Stimulated activated naive CD8-positive, alpha-beta T cell treated with anti-CD3 and anti-CD28 coated beads, Interleukin-15, Interleukin-2, amounts not matched to agents 100 ng/mL and 50 ng/mL, for 24 hours (primary cell): Measurements from ENCODE around the gene MOB3A.
"Not testable (repeated sequence)": the region's sequence is repeated elsewhere in the genome, so short reads cannot be mapped to it uniquely, and the experiment has no call there.

ENCODE experiments used
- H3K27ac Mint-ChIP-seq: one replicate; pipeline ENCODE4 v1.8.0; 2021; ENCODE audit warnings: mild to moderate bottlenecking, mixed read lengths
- H3K27me3 Mint-ChIP-seq: one replicate; pipeline ENCODE4 v1.8.0; 2021; ENCODE audit warnings: mixed read lengths
- H3K36me3 Mint-ChIP-seq: one replicate; pipeline ENCODE4 v1.8.0; 2021; ENCODE audit warnings: low read depth, mixed read lengths
- H3K4me1 Mint-ChIP-seq: one replicate; pipeline ENCODE4 v1.8.0; 2021; ENCODE audit warnings: low read depth, mixed read lengths
- H3K4me3 Mint-ChIP-seq: one replicate; pipeline ENCODE4 v1.8.0; 2021; ENCODE audit warnings: mild to moderate bottlenecking, mixed read lengths
- H3K9me3 Mint-ChIP-seq: one replicate; pipeline ENCODE4 v1.8.0; 2021; ENCODE audit warnings: mixed read lengths

MOB3A gene

DNA sequence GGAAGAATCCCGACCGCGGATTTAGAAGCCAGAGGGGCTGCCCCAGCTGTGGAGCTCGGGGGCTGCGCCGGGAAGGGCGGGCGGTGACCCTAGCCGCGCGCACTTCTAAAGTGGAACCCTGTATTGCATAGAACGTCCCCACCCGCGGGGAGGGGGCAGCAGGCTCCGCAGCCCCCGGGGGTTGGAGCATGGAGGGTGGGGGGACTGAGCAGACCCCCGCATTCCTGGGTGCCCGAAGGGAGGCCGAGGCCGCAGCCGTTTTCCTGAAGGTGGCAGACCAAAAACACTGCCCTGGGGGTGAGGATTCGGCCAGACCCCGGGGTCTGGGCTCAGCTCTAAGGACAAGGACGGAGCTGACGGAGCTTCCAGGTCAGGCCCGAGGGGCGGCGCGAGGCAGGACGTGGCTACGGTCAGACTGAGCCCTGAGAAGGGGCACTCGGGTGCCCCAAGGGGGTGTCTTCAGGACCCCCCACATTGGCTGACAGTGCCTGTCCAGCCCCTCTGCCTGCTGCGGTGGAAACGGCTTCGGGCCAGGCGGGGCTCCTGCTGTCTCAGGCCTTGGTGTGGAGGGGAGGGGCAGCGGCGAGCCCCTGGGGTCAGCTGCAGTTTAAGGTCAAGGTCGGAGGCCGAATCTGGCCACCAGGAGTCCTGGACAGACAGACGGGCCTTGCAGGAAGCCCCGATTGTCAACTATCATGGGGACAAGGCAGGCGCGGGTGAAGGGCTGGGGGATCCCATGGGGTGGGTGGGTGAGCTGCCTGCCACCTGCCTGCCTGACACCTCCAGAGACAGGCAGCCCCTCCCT is 57.6 kb downstream of the MOB3A start:
- no peak overlapping the region for H3K27ac Mint-ChIP-seq

DNA sequence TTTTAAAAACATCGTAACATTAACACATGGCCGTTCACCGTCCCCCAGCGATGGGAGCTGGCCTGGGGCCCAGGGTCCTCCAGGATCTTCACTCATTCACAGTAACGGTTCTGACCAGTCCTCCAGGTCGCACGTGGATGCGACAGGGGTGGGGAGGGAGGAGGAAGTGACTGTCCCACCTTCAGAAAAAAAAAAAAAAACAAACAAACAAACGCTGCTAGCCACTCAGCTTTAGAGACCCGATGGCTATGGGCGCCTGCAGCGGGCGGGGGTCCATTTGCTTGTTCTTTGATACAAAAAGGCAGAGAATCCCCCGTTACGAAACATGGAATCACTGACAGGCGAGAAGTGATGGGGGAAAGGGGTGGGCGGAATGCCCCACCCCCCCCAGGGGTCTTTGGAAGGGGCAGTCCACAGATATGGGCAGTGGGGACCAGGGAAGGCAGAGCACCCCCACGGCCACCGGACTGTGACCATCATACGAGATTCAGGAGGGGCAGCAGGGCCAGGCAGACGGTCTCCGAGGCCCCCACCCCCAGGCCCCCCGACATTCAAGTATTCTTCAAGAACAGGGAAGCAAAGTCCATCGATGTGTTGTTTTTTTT is 58.4 kb downstream of the MOB3A start:
- H3K36me3 Mint-ChIP-seq = peaks cover 4% of the 10 kb centered on the region
- H3K4me1 Mint-ChIP-seq = peaks cover 24% of the 10 kb centered on the region
- H3K4me3 Mint-ChIP-seq = no peak overlapping the region
- no peaks in the 10 kb centered on the region for H3K27me3 Mint-ChIP-seq
- H3K27ac Mint-ChIP-seq = no peak overlapping the region
- H3K9me3 Mint-ChIP-seq = no peaks in the 10 kb centered on the region

More for the DNA sequence above, 57.6 kb downstream of the MOB3A start:
- peaks cover 5% of the 10 kb centered on the region for H3K36me3 Mint-ChIP-seq
- H3K9me3 Mint-ChIP-seq = no peaks in the 10 kb centered on the region
- no peaks in the 10 kb centered on the region for H3K27me3 Mint-ChIP-seq
- no peak overlapping the region for H3K4me3 Mint-ChIP-seq
- peaks cover 24% of the 10 kb centered on the region for H3K4me1 Mint-ChIP-seq

DNA sequence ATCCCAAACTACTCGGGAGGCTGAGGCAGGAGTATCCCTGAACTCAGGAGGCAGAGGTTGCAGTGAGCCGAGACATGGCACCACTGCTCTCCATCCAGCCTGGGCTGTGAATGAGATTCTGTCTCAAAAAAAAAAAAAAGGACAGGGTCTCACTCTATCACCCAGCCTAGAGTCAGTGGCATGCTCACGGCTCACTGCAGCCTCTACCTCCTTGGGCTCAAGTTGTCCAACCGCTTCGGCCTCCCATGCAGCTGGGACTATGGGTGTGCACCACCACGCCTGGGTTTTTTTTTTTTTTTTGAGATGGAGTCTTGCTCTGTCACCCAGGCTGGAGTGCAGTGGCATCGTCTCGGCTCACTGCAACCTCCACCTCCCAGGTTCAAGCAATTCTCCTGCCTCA is 59.7 kb downstream of the MOB3A start:
- H3K4me1 Mint-ChIP-seq = peaks cover 30% of the 10 kb centered on the region
- H3K36me3 Mint-ChIP-seq = peaks cover 4% of the 10 kb centered on the region
- no peak overlapping the region for H3K27ac Mint-ChIP-seq

DNA sequence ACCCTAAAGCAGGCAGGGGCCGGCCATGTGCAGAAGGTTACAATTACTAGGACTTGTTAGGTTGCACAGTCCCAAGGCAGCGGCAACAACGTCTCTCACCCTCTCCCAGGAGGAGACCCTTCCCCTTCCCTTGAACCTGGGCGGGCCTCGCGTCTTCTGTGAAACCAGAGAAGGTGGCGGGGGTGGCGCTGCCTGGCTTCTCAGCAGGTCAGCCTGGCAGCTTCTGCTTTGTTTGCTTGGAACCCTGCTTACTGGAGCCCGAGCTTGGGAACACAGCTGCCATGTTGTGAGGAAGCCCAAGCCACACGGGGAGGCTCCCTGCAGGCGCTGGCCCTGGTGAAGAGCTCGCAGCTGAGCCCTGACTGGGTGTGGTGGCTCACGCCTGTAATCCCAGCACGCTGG is 60.5 kb downstream of the MOB3A start:
- H3K4me3 Mint-ChIP-seq = no peak overlapping the region
- H3K36me3 Mint-ChIP-seq = peaks cover 3% of the 10 kb centered on the region
- H3K4me1 Mint-ChIP-seq = peaks cover 24% of the 10 kb centered on the region
- no peak overlapping the region for H3K27ac Mint-ChIP-seq
- H3K9me3 Mint-ChIP-seq = no peaks in the 10 kb centered on the region
- no peaks in the 10 kb centered on the region for H3K27me3 Mint-ChIP-seq

More for the DNA sequence above, 59.7 kb downstream of the MOB3A start:
- no peak overlapping the region for H3K4me3 Mint-ChIP-seq
- no peaks in the 10 kb centered on the region for H3K27me3 Mint-ChIP-seq
- H3K9me3 Mint-ChIP-seq = no peaks in the 10 kb centered on the region

DNA sequence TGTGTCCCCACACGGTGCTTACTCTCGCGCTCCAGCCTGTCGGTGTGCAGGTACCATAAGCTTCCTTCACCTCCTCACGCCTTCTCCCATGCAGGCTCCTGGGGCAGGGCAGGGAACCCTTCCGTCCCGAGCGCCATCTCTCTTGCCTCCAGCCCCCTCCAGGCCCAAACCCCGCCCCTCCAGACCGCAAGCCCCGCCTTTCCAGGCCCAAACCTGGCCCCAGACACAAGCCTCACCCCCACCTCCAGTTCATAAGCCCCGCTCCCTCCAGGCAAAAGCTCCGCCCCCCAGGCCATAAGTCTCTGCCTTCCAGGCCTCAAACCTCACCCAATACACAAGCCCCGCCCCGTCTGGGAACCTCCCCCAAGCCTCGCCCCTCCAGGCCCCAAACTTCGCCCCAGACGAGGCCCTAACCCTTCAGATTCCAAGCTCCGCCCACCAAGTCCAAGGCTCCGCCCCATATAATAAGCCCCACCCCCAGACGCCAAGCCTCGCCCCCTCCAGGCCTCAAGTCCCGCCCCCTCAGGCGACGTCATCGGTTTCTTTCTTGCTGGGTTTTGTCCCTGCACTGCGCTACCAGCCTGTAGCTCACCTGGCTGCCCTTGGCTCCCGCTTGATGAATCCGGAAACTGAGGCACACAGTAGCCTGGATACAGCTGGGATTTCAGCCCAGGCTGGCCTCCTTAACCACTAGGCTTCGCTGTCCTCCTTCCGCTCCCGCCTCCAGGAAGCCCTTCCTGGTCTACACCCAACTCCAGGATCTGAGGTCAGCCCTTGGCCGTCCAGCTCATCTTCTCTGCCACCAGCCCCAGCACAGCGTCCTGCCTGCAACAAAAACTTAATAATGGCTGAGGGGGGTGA is 61.2 kb downstream of the MOB3A start:
- no peak overlapping the region for H3K4me3 Mint-ChIP-seq
- H3K36me3 Mint-ChIP-seq = no peaks in the 10 kb centered on the region
- no peaks in the 10 kb centered on the region for H3K27me3 Mint-ChIP-seq
- no peaks in the 10 kb centered on the region for H3K9me3 Mint-ChIP-seq
- peaks cover 24% of the 10 kb centered on the region for H3K4me1 Mint-ChIP-seq
- H3K27ac Mint-ChIP-seq = no peak overlapping the region

DNA sequence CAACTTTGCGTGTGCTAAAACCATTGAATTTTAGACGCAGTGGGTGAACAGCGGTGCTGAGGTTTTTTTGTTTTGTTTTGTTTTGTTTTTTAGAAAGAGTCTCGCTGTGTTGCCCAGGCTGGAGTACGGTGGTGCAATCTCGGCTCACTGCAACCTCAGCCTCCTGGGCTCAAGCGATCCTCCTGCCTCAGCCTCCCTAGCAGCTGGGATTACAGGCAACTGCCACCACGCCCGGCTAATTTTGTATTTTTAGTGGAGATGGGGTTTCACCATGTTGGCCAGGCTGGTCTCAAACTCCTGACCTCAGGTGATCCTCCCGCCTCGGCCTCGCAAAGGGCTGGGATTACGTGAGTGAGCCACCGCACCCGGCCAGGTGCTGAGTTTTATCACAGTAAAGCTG is 61.9 kb downstream of the MOB3A start:
- not testable (repeated sequence) for H3K4me3 Mint-ChIP-seq, H3K9me3 Mint-ChIP-seq, H3K27ac Mint-ChIP-seq, H3K27me3 Mint-ChIP-seq, H3K36me3 Mint-ChIP-seq
- H3K4me1 Mint-ChIP-seq = peaks cover 24% of the 10 kb centered on the region

DNA sequence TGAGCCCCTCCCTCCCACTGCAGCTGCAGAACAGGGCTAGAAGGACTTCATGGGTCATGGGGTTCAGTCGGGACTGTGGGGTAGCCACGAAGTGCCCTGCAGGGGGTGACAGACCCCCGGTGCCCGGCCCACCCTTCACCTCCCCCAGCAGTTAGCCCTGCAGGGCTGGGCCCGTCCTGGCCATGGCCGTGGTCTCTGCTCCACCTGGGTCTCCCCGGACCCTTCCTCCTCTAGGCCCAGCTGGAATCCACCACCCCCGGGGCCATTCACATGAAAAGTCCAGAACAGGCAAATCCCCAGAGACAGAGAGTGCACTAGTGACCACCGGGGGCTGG is 62.3 kb downstream of the MOB3A start:
- no peak overlapping the region for H3K27ac Mint-ChIP-seq
- H3K4me3 Mint-ChIP-seq = no peak overlapping the region
- no peaks in the 10 kb centered on the region for H3K27me3 Mint-ChIP-seq
- H3K36me3 Mint-ChIP-seq = no peaks in the 10 kb centered on the region
- H3K9me3 Mint-ChIP-seq = no peaks in the 10 kb centered on the region
- peaks cover 24% of the 10 kb centered on the region for H3K4me1 Mint-ChIP-seq

DNA sequence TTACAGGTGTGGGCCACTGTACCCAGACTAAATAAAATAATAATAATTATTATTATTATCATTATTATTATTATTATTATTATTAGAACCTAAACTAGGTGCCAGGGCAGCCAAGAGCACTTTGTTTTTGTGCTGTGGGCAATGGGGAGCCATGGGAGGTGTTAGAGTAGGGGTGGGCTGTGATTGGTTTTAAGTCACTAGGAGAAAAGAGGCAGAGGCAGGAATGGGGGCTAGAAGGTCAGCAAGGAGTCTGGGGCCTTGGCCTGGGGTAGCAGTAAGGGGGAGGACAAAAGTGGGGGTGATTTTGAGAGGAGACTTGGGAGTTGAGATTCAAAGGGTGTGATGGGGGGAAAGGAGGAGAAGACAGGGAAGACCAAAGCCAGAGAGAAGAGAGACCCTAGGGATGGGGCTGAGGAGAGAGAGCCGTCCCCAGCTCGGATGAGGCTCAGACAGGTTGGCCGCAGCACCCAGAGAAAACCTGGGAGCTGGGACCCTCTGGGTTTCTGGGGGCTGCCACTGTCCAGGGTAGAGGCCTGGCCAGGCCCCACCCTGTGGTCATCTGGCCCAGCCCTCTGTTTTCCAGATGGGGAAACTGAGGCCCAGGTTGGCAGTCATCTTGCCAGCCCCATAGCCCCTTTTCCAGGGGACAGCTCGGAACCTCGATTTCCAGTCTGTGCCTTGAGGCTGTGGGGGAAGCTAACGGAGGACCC is 62.9 kb downstream of the MOB3A start:
- H3K9me3 Mint-ChIP-seq = no peaks in the 10 kb centered on the region
- H3K4me3 Mint-ChIP-seq = no peak overlapping the region
- peaks cover 24% of the 10 kb centered on the region for H3K4me1 Mint-ChIP-seq
- H3K27ac Mint-ChIP-seq = no peak overlapping the region
- no peaks in the 10 kb centered on the region for H3K36me3 Mint-ChIP-seq
- H3K27me3 Mint-ChIP-seq = no peaks in the 10 kb centered on the region

DNA sequence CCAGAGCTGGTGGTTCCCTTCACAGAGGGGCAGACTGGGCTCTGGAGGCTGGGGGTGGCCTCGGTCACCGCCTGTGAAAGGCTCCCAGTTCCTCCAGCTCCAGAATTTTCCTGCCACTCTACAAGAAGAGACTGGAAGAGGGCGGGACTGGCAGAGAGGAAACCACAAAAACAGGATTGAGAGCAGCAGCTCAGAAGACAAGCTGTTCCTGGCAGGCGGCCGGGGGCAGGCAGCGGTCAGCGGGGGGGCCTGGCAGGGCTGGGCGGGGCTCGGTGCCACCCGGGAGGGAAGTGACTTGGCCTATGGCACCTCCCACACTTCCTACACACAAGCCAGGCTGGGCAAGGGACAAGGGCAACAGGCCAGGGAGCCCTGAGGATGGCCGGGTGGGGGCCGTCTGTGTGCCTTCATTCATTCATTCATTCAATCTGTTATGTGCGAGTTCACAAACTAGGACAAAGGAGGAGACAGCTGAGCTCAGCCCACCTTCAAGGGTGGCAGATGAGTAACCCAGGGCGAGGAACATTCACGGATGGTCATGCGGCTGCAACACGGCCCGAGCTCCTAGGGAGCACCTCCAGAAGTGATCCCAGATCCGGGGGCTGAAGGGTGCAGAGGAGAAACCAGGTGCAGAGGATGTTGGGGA is 63.7 kb downstream of the MOB3A start:
- H3K27ac Mint-ChIP-seq = peak overlapping the region; percentile 57
- H3K9me3 Mint-ChIP-seq = no peaks in the 10 kb centered on the region
- peaks cover 24% of the 10 kb centered on the region for H3K4me1 Mint-ChIP-seq
- H3K36me3 Mint-ChIP-seq = no peaks in the 10 kb centered on the region
- H3K27me3 Mint-ChIP-seq = no peaks in the 10 kb centered on the region
- peak overlapping the region; percentile 63 for H3K4me3 Mint-ChIP-seq

DNA sequence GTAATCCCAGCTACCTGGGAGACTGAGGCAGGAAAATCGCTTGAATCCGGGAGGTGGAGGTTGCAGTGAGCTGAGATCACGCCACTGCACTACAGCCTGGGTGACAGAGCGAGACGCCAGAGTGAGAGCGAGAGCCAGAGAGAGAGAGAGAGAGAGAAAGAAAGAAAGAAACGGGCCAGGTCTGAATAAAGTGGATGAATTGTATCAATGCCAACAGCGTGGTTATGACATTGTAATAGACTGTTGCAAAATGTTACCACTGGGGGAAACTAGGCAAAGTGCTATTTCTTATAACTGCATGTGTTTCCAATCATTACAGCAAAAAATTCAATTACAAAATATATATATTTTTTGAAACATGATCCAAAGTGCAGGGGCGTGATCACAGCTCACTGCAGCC is 68.8 kb downstream of the MOB3A start:
- H3K36me3 Mint-ChIP-seq = no peaks in the 10 kb centered on the region
- H3K27ac Mint-ChIP-seq = no peak overlapping the region
- no peaks in the 10 kb centered on the region for H3K9me3 Mint-ChIP-seq
- H3K4me1 Mint-ChIP-seq = peaks cover 7% of the 10 kb centered on the region
- H3K27me3 Mint-ChIP-seq = no peaks in the 10 kb centered on the region
- no peak overlapping the region for H3K4me3 Mint-ChIP-seq

DNA sequence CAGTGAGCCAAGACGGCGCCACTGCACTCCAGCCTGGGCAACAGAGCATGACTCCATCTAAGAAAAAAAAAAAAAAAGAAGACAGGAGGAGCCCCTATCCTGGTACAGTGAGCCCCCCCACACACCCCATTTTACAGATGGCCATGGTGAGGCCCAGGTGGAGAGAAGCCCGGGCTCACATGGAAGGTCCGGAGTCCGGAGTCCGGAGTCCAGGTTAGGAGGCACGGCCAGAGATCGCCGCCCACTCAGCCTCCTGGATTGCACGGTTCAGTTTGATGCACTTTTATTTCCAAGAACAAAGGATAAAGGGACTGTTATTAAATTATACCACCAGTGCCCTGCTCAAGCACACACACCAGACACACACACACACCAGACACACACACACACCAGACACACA is 69.4 kb downstream of the MOB3A start:
- H3K27me3 Mint-ChIP-seq = no peaks in the 10 kb centered on the region
- H3K27ac Mint-ChIP-seq = no peak overlapping the region
- H3K4me3 Mint-ChIP-seq = no peak overlapping the region
- peaks cover 1% of the 10 kb centered on the region for H3K4me1 Mint-ChIP-seq
- no peaks in the 10 kb centered on the region for H3K36me3 Mint-ChIP-seq
- H3K9me3 Mint-ChIP-seq = no peaks in the 10 kb centered on the region

DNA sequence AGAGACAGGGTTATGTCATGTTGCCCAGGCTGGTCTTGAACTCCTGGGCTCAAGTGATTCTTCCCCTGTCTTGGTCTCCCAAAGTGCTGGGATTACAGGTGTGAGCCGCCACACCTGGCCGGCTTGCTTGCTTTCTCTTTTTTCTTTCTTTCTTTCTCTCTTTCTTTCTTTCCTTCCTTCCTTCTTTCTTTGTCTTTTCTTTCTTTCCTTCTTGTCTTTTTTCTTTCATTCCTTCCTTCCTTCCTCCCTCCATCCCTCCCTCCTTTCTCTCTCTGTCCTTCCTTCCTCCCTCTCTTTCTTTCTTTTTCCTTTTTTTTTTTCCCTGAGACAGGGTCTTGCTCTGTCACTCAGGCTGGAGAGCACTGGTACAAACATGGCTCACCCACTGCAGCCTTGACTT is 73.8 kb downstream of the MOB3A start:
- Mint-ChIP-seq H3K9me3 (no peaks in the 10 kb centered on the region), H3K4me3 (no peak overlapping the region), H3K27ac (no peak overlapping the region), H3K4me1 (peaks cover 6% of the 10 kb centered on the region), H3K27me3 (no peaks in the 10 kb centered on the region), H3K36me3 (no peaks in the 10 kb centered on the region)

DNA sequence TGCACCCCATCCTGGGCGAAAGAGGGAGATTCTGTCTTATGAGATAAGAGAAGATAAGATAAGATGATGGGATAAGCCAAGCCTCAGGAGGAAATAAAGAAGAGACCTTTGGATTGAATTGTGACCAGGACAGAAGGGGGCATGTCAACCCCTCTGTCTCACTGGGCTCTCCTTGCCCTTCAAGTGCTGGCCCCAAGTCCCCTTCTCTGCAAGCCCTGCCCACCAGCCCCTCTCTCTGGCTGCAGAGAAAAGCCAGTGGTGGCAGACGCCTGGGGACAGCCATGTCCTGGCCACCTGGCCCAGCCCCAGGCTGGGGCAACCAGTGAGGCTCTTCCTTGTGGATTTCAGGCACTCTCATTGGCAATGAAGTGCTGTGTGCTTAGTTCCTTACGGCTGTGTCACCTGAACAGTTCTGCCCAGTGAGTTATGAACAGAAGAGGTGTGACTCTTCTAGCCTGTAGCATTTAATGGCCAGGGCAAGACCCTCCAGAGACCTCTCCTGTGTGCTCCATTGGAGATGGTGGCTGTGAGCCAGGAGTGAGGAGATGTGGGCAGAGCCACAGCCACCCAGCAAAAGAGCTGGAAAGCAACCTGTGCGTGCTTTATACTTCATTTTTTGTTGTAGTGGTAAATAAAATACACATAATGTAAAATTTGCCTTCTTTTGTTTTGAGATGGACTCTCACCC is 74.5 kb downstream of the MOB3A start:
- peaks cover 6% of the 10 kb centered on the region for H3K4me1 Mint-ChIP-seq
- no peaks in the 10 kb centered on the region for H3K9me3 Mint-ChIP-seq
- no peaks in the 10 kb centered on the region for H3K36me3 Mint-ChIP-seq

More for the DNA sequence above, 74.5 kb downstream of the MOB3A start:
- no peak overlapping the region for H3K27ac Mint-ChIP-seq
- H3K27me3 Mint-ChIP-seq = no peaks in the 10 kb centered on the region
- H3K4me3 Mint-ChIP-seq = no peak overlapping the region
